Stomach (tissue), 8 donors: ENCODE data around the gene CRB2. TPM values are rescaled to one million over a fixed set of nuclear protein-coding genes. Genes with fewer than 3 reads are reported as not detected.

ENCODE experiments used
- polyA plus RNA-seq, 3 donors: library from polyadenylated mRNA; stranded (reverse); fragments of 200-250 nt; gene quantifications; one replicate each; pipeline ENCODE4 v1.2.3, GENCODE V29; 2013
- small RNA-seq, 4 donors: library from RNA; depleted of rRNA; stranded (forward); fragments of <200 nt; gene quantifications; one replicate each; pipeline ENCODE3, GENCODE V24; 2016
- total RNA-seq, 5 donors: library from RNA; depleted of rRNA; stranded (reverse); fragments of >200 nt; gene quantifications; one replicate each; pipeline versions ENCODE4 v1.1.0 to v1.2.3, GENCODE V29; 2014 to 2016
- donor health status: healthy with polysubstance abuse.
- donor health status: Bipolar disorder and iron deficiency.
- donor health status: healthy.

The CRB2 gene
- total and polyA plus RNA-seq, 8 donors = 0.03 to 4.3 (median 0.19) TPM; not detected in 4

Small RNAs within 50 kb of the gene (small RNA-seq; reads per million reads assigned to genes)
- 0 reads per million in 4 donors for gene MIR601

Other genes starting within 250 kb of the CRB2 start
- 10 to 100 TPM in 3 of 5 donors, 1 to 10 TPM in 2; 5.5 to 21.0 (median 11.6) TPM for gene STRBP, start 87.6 kb upstream of the CRB2 start, total RNA-seq
- 10 to 100 TPM in 1 of 3 donors, 1 to 10 TPM in 2; 8.2 to 17.4 (median 8.8) TPM for gene STRBP, start 87.6 kb upstream of the CRB2 start, polyA plus RNA-seq